Testis (tissue), 3 donors: ENCODE data around the gene STK32A. TPM values are rescaled to one million over a fixed set of nuclear protein-coding genes. Genes with fewer than 3 reads are reported as not detected.

Source experiments
- DNase-seq: peaks from one replicate; pipeline ENCODE4 v3.0.0-alpha.2; 2019
- H3K27ac ChIP-seq, 2 donors: fragments of 200-600 bp; sonication (generic); one replicate each; pipeline ENCODE4 v1.5.1; 2019
- H3K27me3 ChIP-seq: fragments of 200-600 bp; sonication (generic); one replicate; pipeline ENCODE4 v1.5.1; 2019
- H3K36me3 ChIP-seq: fragments of 200-600 bp; sonication (generic); one replicate; pipeline ENCODE4 v1.5.1; 2017; ENCODE audit warnings: low read depth; ENCODE audit errors: missing control alignments
- H3K4me1 ChIP-seq: fragments of 200-600 bp; sonication (generic); one replicate; pipeline ENCODE4 v1.5.1; 2019
- H3K4me3 ChIP-seq, 2 donors: fragments of 200-600 bp; sonication (generic); one replicate each; pipeline ENCODE4 v1.5.1; 2017 to 2019
- H3K9me3 ChIP-seq: fragments of 200-600 bp; sonication (generic); one replicate; pipeline ENCODE4 v1.5.1; 2017
- POLR2A ChIP-seq: fragments of 450-650 bp; IDR thresholded peaks from one replicate; pipeline ENCODE4 v1.6.1; 2017; ENCODE audit warnings: antibody characterized with exemption, mild to moderate bottlenecking, moderate library complexity
- WGBS, 2 donors: methylation state at CpG; one replicate each; pipeline ENCODE4 v1.1.5; 2018; 5-methylcytosine and 5-hydroxymethylcytosine counted together
- intact Hi-C: fragments of 100-400 bp; cut with DNase I; formaldehyde crosslinking; loops from one replicate; pipeline ENCODE4 v1.15.1; 2023; ENCODE audit warnings: low total_unique reads
- polyA plus RNA-seq: library from polyadenylated mRNA; stranded (reverse); fragments of 350-450 nt; fragmentation: Illumina TruSeq; extraction: RNeasy Lipid Tissue Mini Kit (QIAGEN cat#74804); gene quantifications from one replicate; pipeline ENCODE4 v1.2.3, GENCODE V29; 2014; ENCODE audit warnings: low read depth, low replicate concordance; ENCODE audit not compliant: insufficient read depth
- total RNA-seq, 2 donors: library from RNA; depleted of rRNA; stranded (reverse); fragments of >200 nt; gene quantifications; one replicate each; pipeline ENCODE4 v1.2.3, GENCODE V29; 2016
- TF ChIP-seq, protein P1 (sequence below), 3 experiments: fragments of 450-650 bp in 2 of 3; fragments of 200-600 bp in 1 of 3; sonication (generic) in 1 of 3; IDR thresholded peaks; one replicate each; pipeline ENCODE4 v1.5.1; 2016 to 2019; ENCODE audit warnings: antibody characterized with exemption in 3 of 3, mild to moderate bottlenecking in 2 of 3, moderate library complexity in 1 of 3

STK32A gene
- total and polyA plus RNA-seq, 3 donors from 2014 or later = 3.9 to 7.9 (median 6.0) TPM

DNA sequence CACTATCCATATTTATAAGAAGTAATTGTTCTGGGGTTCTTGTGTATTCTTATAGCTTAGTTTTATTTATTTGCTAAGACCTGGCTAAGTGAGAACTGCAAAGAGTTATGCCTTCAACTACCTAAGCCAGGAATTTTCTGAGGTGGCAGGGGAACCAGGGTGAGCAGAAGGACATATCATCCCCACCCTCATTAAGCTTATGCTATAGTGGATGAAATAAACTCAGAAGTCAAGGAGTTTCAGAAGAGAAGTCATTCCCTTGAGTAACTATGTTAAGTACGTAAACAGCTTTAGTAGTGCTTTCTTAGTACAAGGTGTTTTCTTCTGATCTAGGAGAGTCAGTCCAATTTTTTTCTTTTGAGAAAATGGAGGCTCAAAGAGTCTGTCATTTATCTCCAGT is 41.7 kb downstream of the STK32A start:
- DNase-seq = no peak
- Histone ChIP-seq H3K27ac (no peak overlapping the region), H3K36me3 (no peaks in the 10 kb centered on the region), H3K4me1 (no peaks in the 10 kb centered on the region), H3K27me3 (no peaks in the 10 kb centered on the region), H3K4me3 (no peak overlapping the region), H3K9me3 (no peaks in the 10 kb centered on the region)
- TF ChIP-seq, protein P1, sequence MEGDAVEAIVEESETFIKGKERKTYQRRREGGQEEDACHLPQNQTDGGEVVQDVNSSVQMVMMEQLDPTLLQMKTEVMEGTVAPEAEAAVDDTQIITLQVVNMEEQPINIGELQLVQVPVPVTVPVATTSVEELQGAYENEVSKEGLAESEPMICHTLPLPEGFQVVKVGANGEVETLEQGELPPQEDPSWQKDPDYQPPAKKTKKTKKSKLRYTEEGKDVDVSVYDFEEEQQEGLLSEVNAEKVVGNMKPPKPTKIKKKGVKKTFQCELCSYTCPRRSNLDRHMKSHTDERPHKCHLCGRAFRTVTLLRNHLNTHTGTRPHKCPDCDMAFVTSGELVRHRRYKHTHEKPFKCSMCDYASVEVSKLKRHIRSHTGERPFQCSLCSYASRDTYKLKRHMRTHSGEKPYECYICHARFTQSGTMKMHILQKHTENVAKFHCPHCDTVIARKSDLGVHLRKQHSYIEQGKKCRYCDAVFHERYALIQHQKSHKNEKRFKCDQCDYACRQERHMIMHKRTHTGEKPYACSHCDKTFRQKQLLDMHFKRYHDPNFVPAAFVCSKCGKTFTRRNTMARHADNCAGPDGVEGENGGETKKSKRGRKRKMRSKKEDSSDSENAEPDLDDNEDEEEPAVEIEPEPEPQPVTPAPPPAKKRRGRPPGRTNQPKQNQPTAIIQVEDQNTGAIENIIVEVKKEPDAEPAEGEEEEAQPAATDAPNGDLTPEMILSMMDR (IDR thresholded peaks at IDR 0.05) = no peak
- no peak for TF ChIP-seq POLR2A
- 88 to 89% methylated on average over 1 of the region's 1 CpG for WGBS, 2 donors
- intact Hi-C loops = no loop called here

DNA sequence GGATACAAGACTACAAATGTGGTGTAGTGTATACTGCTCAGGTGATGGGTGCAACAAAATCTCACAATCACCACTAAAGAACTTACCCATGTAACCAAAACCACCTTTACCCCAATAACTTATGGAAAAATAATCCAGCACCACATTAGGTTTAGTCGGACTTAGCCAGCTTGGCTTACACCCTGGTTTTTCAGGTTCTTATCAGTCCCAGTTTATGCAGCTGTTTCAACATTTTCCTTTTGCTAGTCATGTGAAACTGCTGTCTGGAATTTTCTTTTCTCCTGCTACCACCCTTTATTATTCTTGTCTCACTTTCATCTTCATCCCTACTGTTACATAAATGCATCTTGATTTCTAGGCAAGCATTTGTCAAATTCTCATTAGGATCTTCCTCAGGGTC is 51.5 kb downstream of the STK32A start:
- no peak for DNase-seq
- TF ChIP-seq, protein P1 (IDR thresholded peaks at IDR 0.05) = no peak
- no peak for TF ChIP-seq POLR2A
- intact Hi-C loops = no loop called here
- 47 to 53% methylated on average over 1 of the region's 1 CpG for WGBS, 2 donors
- Histone ChIP-seq H3K27me3 (no peaks in the 10 kb centered on the region), H3K36me3 (no peaks in the 10 kb centered on the region), H3K27ac (no peak overlapping the region), H3K9me3 (no peaks in the 10 kb centered on the region), H3K4me1 (no peaks in the 10 kb centered on the region), H3K4me3 (no peak overlapping the region)

DNA sequence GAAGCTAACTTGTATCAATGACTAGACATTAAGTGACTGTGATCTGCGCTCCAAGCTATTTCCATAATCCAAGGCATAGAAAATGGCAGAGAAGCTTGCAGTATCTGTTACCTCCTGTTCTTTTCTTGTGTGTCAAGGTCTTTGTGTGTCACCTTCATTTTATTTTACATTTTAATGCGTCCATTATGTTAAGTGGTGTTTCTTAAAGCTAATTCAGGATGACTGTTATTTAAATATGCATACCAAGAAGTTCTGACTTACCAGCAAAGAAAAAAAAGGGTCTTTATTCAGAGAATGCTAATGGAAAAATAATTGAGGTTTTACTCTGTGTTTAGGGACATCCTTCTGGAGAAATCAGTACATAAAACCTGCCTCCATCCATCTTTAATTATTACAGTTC is 52.3 kb downstream of the STK32A start:
- H3K9me3 ChIP-seq = no peaks in the 10 kb centered on the region
- H3K27ac ChIP-seq = no peak overlapping the region
- no peaks in the 10 kb centered on the region for H3K36me3 ChIP-seq
- TF ChIP-seq, protein P1 (IDR thresholded peaks at IDR 0.05) = no peak
- TF ChIP-seq POLR2A = no peak
- no peaks in the 10 kb centered on the region for H3K27me3 ChIP-seq
- WGBS, 2 donors = 60 to 64% methylated on average over 2 of the region's 2 CpGs
- no peak overlapping the region for H3K4me3 ChIP-seq
- intact Hi-C loops = no loop called here
- no peaks in the 10 kb centered on the region for H3K4me1 ChIP-seq
- no peak for DNase-seq

DNA sequence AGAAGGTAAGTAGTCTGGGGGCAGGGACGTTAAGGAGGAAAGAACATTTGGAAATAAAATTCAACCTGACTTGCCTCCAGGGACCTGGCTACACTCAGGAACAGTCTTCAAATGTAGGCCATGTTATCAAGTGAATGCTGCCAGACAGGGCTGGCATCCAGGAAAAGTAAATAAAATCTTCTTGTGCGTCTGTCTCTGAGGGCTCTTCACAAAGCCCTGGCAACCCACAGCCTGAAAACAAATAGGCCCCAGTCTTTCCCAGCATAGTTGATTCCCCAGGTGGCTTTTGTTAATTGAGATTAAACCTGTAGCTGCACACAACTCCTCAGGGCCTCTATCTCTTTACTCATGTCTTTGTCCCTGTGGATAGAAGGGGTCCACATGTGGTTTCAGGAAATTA is 55.4 kb downstream of the STK32A start:
- intact Hi-C loops = no loop called here
- Histone ChIP-seq H3K27ac (no peak overlapping the region), H3K27me3 (no peaks in the 10 kb centered on the region), H3K9me3 (no peaks in the 10 kb centered on the region), H3K36me3 (no peaks in the 10 kb centered on the region), H3K4me3 (no peak overlapping the region), H3K4me1 (no peaks in the 10 kb centered on the region)
- TF ChIP-seq, protein P1 (IDR thresholded peaks at IDR 0.05) = no peak
- TF ChIP-seq POLR2A = no peak
- DNase-seq = no peak
- 49 to 59% methylated on average over 2 of the region's 2 CpGs for WGBS, 2 donors

DNA sequence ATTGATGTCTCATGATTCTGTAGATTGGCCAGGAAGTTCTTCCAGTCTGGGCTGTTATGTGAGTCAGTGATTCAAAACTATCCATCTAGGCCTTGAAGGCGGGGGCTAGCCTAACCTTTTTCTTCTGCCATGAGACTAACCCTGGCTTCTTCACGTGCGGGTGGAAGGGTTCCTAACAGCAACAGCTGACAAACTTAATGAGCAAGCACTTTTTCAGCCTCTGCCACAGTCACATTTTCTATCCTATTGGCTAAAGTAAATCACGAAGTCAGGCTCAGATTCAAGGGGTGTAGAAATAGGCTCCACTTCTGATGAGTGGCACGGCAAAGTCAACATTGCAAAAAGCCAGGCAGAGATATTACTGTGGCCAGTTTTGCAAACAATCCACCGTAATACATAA is 68.4 kb downstream of the STK32A start:
- 90 to 95% methylated on average over 6 of the region's 6 CpGs for WGBS, 2 donors

More for the DNA sequence above, 68.4 kb downstream of the STK32A start:
- Histone ChIP-seq H3K36me3 (no peaks in the 10 kb centered on the region), H3K9me3 (no peaks in the 10 kb centered on the region), H3K27ac (no peak overlapping the region), H3K4me1 (no peaks in the 10 kb centered on the region), H3K27me3 (no peaks in the 10 kb centered on the region), H3K4me3 (no peak overlapping the region)
- TF ChIP-seq POLR2A = no peak
- TF ChIP-seq, protein P1 (IDR thresholded peaks at IDR 0.05) = no peak
- no peak for DNase-seq
- intact Hi-C loops = no loop called here
